ENCODE results near the gene LSAMP.

DNA sequence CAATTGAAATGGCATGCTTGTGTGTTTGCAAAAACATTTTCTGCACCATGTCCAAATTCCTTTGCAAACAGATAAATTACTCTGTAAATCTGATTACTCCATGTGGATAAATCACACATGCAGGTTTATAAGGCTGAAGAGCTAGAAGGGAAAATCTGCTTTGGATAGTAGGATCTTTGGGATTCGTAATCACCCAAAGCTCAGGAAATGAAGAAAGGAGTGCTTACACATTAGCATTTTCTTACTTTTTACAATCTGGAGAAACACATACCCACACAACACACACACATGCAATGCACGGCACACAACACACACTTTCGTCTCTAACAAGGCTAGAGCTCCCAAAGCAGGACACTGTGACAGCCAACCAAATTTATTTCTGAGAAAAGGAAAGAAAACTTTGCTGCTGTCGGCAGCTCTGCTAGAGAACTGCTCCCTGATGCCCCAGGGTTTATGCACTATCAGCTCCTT, 2.1 kb downstream of the LSAMP start:
- TF ChIP-seq, protein P1, sequence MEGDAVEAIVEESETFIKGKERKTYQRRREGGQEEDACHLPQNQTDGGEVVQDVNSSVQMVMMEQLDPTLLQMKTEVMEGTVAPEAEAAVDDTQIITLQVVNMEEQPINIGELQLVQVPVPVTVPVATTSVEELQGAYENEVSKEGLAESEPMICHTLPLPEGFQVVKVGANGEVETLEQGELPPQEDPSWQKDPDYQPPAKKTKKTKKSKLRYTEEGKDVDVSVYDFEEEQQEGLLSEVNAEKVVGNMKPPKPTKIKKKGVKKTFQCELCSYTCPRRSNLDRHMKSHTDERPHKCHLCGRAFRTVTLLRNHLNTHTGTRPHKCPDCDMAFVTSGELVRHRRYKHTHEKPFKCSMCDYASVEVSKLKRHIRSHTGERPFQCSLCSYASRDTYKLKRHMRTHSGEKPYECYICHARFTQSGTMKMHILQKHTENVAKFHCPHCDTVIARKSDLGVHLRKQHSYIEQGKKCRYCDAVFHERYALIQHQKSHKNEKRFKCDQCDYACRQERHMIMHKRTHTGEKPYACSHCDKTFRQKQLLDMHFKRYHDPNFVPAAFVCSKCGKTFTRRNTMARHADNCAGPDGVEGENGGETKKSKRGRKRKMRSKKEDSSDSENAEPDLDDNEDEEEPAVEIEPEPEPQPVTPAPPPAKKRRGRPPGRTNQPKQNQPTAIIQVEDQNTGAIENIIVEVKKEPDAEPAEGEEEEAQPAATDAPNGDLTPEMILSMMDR (IDR thresholded peaks at IDR 0.05; ENCODE audit: low read depth, low read length) = no peak
- no peak for TF ChIP-seq EZH2phosphoT487 (IDR thresholded peaks at IDR 0.05; ENCODE audit: low read depth)
